Measurements from ENCODE around the gene GPANK1.

- no peak for TF ChIP-seq POLR2AphosphoS5 (IDR thresholded peaks at IDR 0.05; ENCODE audit: low read depth, low read length)
- TF ChIP-seq POLR2A (IDR thresholded peaks at IDR 0.05; ENCODE audit: low read depth, low read length), result no peak
- TF ChIP-seq TAF1 (IDR thresholded peaks at IDR 0.05; ENCODE audit: borderline replicate concordance, low read depth, low read length), result no peak
Measured at GRCh38 chr6:31669676-31670075, 4.9 kb upstream of the GPANK1 start, which contains the start of gene LY6G5B.
